ENCODE results near the gene MAP3K5.
"Not testable (repeated sequence)": the region's sequence is repeated elsewhere in the genome, so short reads cannot be mapped to it uniquely, and the experiment has no call there.

The MAP3K5 gene

DNA sequence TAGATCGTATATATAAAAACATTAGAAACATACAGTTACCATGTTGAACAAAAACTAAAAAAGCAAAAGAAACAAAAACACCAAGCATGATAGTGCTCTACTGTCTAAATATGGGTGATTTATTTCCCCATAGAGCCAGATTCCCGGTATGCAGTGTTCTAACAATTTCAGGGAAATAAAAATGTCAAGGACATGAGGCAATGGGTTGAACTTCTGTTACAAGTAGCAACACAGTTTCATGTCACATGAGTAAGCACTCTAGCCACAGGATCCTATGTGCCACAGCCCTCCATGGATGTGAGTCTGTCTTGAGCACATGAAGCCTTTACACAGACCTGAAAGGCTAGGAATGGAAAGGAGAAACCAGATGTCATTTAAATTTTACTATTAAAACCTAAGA is 96.0 kb downstream of the MAP3K5 start:
- no peak for ATAC-seq
- TF ChIP-seq, protein P1, sequence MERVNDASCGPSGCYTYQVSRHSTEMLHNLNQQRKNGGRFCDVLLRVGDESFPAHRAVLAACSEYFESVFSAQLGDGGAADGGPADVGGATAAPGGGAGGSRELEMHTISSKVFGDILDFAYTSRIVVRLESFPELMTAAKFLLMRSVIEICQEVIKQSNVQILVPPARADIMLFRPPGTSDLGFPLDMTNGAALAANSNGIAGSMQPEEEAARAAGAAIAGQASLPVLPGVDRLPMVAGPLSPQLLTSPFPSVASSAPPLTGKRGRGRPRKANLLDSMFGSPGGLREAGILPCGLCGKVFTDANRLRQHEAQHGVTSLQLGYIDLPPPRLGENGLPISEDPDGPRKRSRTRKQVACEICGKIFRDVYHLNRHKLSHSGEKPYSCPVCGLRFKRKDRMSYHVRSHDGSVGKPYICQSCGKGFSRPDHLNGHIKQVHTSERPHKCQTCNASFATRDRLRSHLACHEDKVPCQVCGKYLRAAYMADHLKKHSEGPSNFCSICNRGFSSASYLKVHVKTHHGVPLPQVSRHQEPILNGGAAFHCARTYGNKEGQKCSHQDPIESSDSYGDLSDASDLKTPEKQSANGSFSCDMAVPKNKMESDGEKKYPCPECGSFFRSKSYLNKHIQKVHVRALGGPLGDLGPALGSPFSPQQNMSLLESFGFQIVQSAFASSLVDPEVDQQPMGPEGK (CRISPR knock-in tag; IDR thresholded peaks at IDR 0.05; ENCODE audit: borderline replicate concordance): no peak
- no peak for TF ChIP-seq ZFP3 (CRISPR knock-in tag; IDR thresholded peaks at IDR 0.05)

DNA sequence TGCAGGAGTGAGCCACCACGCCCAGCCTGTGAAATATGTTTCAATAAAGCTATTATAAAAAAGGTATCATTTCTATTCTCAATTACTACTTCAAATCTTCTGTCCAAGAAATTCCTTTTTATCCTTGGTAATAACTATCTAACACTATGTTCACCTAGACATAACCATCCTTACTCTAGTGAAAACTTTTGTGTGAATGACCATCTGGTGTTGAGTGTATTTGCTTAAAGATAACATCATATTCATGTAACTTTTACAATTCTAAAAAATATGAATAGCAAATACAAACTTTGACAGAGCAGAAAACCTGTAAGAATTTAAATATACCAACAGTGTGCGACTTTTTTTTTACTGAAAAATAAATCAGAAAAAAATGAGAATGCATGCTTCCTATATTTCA is 96.9 kb downstream of the MAP3K5 start:
- no peak for ATAC-seq
- no peak for TF ChIP-seq ZFP3 (CRISPR knock-in tag; IDR thresholded peaks at IDR 0.05)
- no peak for TF ChIP-seq CSDC2 (CRISPR knock-in tag; IDR thresholded peaks at IDR 0.05)
- no peak for TF ChIP-seq ZNF8 (CRISPR knock-in tag; IDR thresholded peaks at IDR 0.05)
- TF ChIP-seq, protein P2, sequence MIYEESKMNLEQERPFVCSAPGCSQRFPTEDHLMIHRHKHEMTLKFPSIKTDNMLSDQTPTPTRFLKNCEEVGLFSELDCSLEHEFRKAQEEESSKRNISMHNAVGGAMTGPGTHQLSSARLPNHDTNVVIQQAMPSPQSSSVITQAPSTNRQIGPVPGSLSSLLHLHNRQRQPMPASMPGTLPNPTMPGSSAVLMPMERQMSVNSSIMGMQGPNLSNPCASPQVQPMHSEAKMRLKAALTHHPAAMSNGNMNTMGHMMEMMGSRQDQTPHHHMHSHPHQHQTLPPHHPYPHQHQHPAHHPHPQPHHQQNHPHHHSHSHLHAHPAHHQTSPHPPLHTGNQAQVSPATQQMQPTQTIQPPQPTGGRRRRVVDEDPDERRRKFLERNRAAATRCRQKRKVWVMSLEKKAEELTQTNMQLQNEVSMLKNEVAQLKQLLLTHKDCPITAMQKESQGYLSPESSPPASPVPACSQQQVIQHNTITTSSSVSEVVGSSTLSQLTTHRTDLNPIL (CRISPR knock-in tag; IDR thresholded peaks at IDR 0.05; ENCODE audit: low read depth): no peak
- no peak for TF ChIP-seq ZNF70 (CRISPR knock-in tag; IDR thresholded peaks at IDR 0.05)
- no peak for TF ChIP-seq ISL1 (CRISPR knock-in tag; IDR thresholded peaks at IDR 0.05)
- TF ChIP-seq ESRRG (CRISPR knock-in tag; IDR thresholded peaks at IDR 0.05): no peak
- no peak for TF ChIP-seq RARB (CRISPR knock-in tag; IDR thresholded peaks at IDR 0.05)
- no peak for TF ChIP-seq ZFP30 (CRISPR knock-in tag; IDR thresholded peaks at IDR 0.05)
- TF ChIP-seq ZNF565 (CRISPR knock-in tag; conservative IDR thresholded peaks at IDR 0.05; ENCODE audit: low read depth): no peak
- TF ChIP-seq, protein P3, sequence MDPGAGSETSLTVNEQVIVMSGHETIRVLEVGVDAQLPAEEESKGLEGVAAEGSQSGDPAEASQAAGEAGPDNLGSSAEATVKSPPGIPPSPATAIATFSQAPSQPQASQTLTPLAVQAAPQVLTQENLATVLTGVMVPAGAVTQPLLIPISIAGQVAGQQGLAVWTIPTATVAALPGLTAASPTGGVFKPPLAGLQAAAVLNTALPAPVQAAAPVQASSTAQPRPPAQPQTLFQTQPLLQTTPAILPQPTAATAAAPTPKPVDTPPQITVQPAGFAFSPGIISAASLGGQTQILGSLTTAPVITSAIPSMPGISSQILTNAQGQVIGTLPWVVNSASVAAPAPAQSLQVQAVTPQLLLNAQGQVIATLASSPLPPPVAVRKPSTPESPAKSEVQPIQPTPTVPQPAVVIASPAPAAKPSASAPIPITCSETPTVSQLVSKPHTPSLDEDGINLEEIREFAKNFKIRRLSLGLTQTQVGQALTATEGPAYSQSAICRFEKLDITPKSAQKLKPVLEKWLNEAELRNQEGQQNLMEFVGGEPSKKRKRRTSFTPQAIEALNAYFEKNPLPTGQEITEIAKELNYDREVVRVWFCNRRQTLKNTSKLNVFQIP (CRISPR knock-in tag; IDR thresholded peaks at IDR 0.05; ENCODE audit: borderline replicate concordance, low read depth): no peak
- TF ChIP-seq SNAI2 (CRISPR knock-in tag; IDR thresholded peaks at IDR 0.05): no peak
- no peak for TF ChIP-seq OSR1 (CRISPR knock-in tag; IDR thresholded peaks at IDR 0.05)
- TF ChIP-seq, protein P1 (CRISPR knock-in tag; IDR thresholded peaks at IDR 0.05; ENCODE audit: borderline replicate concordance): no peak

DNA sequence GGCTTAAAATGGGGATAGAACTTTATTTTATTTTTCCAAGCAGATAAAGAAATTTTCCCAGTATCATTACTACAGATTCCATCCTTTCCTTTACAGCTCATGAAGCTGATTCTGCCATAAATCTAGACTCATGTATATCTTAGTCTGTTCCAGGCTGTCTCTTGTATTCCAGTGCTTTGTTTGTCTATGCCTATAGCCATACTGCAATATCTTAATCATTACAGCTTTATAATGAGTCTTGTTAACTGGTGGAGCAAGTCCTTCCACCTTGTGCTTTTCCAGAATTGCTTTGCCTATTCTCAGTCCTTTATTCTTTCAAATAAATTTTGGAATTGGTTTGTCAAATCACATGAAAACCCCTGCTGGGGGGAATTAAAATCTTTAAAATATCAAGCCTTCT is 99.2 kb downstream of the MAP3K5 start:
- ATAC-seq: no peak

DNA sequence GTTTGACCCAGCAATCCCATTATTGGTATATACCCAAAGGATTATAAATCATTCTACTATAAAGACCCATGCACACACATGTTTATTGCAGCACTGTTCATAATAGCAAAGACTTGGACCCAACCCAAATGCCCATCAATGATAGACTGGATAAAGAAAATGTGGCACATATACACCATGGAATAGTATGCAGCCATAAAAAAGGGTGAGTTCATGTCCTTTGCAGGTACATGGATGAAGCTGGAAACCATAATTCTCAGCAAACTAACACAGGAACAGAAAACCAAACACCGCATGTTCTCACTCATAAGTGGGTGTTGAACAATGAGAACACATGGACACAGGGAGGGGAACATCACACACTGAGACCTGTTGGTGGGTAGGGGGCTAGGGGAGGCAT is 104.4 kb downstream of the MAP3K5 start:
- ATAC-seq: not testable (repeated sequence)

More for the DNA sequence above, 99.2 kb downstream of the MAP3K5 start:
- TF ChIP-seq TOX (CRISPR knock-in tag; IDR thresholded peaks at IDR 0.05; ENCODE audit: borderline replicate concordance): no peak
- TF ChIP-seq, protein P1 (CRISPR knock-in tag; IDR thresholded peaks at IDR 0.05; ENCODE audit: borderline replicate concordance): no peak

DNA sequence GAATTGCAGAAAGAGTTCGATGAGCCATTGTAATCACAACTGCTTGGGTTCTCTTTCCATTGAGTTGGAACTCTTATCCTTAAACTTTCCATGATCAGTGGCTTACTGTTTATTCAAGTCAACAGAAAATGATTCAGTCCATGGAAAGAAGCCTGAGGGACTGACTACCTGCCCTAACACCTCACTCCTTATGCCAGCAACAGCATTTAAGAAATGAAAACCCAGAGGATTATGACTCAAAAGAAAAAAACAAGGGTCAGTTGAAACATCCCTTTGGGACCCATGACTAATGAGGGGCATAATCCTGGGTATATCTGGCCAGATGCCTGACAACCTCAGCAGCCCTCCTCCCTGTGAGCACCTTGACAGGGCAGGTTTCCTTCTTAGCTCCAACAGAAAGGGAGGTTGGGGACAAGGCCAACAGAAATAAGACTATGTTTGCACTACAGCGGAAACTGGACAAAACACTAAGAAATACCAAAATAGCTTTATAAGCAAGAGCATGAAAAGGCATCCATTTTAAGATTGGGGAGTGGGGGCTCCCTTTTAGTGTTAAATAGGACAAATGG is 106.7 kb downstream of the MAP3K5 start:
- ATAC-seq: no peak
- no peak for TF ChIP-seq ZFP3 (CRISPR knock-in tag; IDR thresholded peaks at IDR 0.05)
- no peak for TF ChIP-seq OSR1 (CRISPR knock-in tag; IDR thresholded peaks at IDR 0.05)
- TF ChIP-seq BACH2 (CRISPR knock-in tag; IDR thresholded peaks at IDR 0.05; ENCODE audit: borderline replicate concordance): no peak
- TF ChIP-seq, protein P1 (CRISPR knock-in tag; IDR thresholded peaks at IDR 0.05; ENCODE audit: borderline replicate concordance): no peak
- TF ChIP-seq ISL1 (CRISPR knock-in tag; IDR thresholded peaks at IDR 0.05): no peak
- no peak for TF ChIP-seq PPARA (CRISPR knock-in tag; IDR thresholded peaks at IDR 0.05; ENCODE audit: borderline replicate concordance)
- TF ChIP-seq ZNF565 (CRISPR knock-in tag; conservative IDR thresholded peaks at IDR 0.05; ENCODE audit: low read depth): no peak
- TF ChIP-seq, protein P3 (CRISPR knock-in tag; IDR thresholded peaks at IDR 0.05; ENCODE audit: borderline replicate concordance, low read depth): no peak
- TF ChIP-seq ESRRG (CRISPR knock-in tag; IDR thresholded peaks at IDR 0.05): no peak
